ENCODE results near the gene DNM3. TPM values are rescaled to one million over a fixed set of nuclear protein-coding genes. Genes with fewer than 3 reads are reported as not detected.

The DNM3 gene
- total and polyA plus RNA-seq, 10 of the 15 experiments (the other 5 are each of a cell fraction or from before 2014, with no cell fraction given), result 0.03 to 1.5 (median 0.08) TPM; not detected in 3

GRCh38 chr1:172421974-172422604, 580.8 kb downstream of the DNM3 start:
- H3K9me3 ChIP-seq (replicated peaks; ENCODE audit: control insufficient read depth, insufficient read depth, low read length), result no peaks in the 10 kb centered on the region; the same call in 2 of the 3 replicates
- H3K4me3 ChIP-seq, result no peak overlapping the region
- no peak overlapping the region for H3K27ac ChIP-seq (ENCODE audit: control insufficient read depth, insufficient read depth)
- ATAC-seq (no peak), DNase-seq (ENCODE audit: low read depth, low spot score) (no peak), FAIRE-seq (no peak)
- no peak overlapping the region for H2AFZ ChIP-seq (ENCODE audit: control insufficient read depth, low read depth, low read length)
- CTCF ChIA-PET, result no interaction called here
- RAD21 ChIA-PET (ENCODE audit: unreplicated experiment), result no interaction called here
- POLR2A ChIA-PET, result no interaction called here
- no peaks in the 10 kb centered on the region for H3K79me2 ChIP-seq (ENCODE audit: control insufficient read depth, insufficient read depth, low read length)
- no peaks in the 10 kb centered on the region for H3K27me3 ChIP-seq (replicated peaks in 1 of 2; ENCODE audit: control insufficient read depth in 2 of 2, insufficient read depth in 2 of 2, low read length in 1 of 2)
- TF ChIP-seq MEF2B (IDR thresholded peaks at IDR 0.05; ENCODE audit: partially characterized antibody, poor library complexity, severe bottlenecking), result no peak
- no peak for TF ChIP-seq FOXM1 (IDR thresholded peaks at IDR 0.05; ENCODE audit: low read depth, low read length)
- TF ChIP-seq REST (IDR thresholded peaks at IDR 0.05; ENCODE audit: low read depth, low read length), result no peak
- TF ChIP-seq NR2C2 (IDR thresholded peaks at IDR 0.05; ENCODE audit: borderline replicate concordance, control insufficient read depth, insufficient read length, low read depth), result no peak
- TF ChIP-seq ATF7 (IDR thresholded peaks at IDR 0.05; ENCODE audit: low read depth), result no peak
- no peak for TF ChIP-seq E2F8 (IDR thresholded peaks at IDR 0.05; ENCODE audit: low read depth, partially characterized antibody)
- TF ChIP-seq IRF4 (IDR thresholded peaks at IDR 0.05; ENCODE audit: low read depth, low read length), result no peak
- no peak for TF ChIP-seq SMAD1 (IDR thresholded peaks at IDR 0.05; ENCODE audit: low read depth, partially characterized antibody)
- TF ChIP-seq STAT1 (conservative IDR thresholded peaks at IDR 0.05), result no peak
- TF ChIP-seq ATF2 (IDR thresholded peaks at IDR 0.05; ENCODE audit: low read length), result no peak
- no peak for TF ChIP-seq HDAC6 (IDR thresholded peaks at IDR 0.05; ENCODE audit: unreplicated experiment)
- TF ChIP-seq RBBP5 (conservative IDR thresholded peaks at IDR 0.05), result no peak
- intact Hi-C loops (cut with micrococcal nuclease; ENCODE audit: unreplicated experiment) (loop anchor here (10.0 kb wide), 1 partner anchor 617 kb away; no protein-coding TSS in a partner anchor), in situ Hi-C loops (cut with MboI) (no loop called here)
- H3K36me3 ChIP-seq (ENCODE audit: control insufficient read depth in 2 of 2, insufficient read depth in 2 of 2, low read length in 1 of 2), result no peaks in the 10 kb centered on the region
- H3K4me2 ChIP-seq (ENCODE audit: control insufficient read depth, insufficient read depth), result no peak overlapping the region
- 78% methylated on average over 5 of the region's 5 CpGs for WGBS (ENCODE audit: insufficient coverage, insufficient replicate concordance, low lambda C conversion rate, missing lambda C conversion rate)
- H3K9ac ChIP-seq (ENCODE audit: control insufficient read depth, insufficient read depth, low read length), result no peak overlapping the region
- H3K4me1 ChIP-seq (ENCODE audit: control insufficient read depth, insufficient read depth, low read length), result peaks cover 3% of the 10 kb centered on the region; the same call in 1 of the 2 replicates
- no TSS peak for BruUV-seq (replicated peaks)
- no peaks in the 10 kb centered on the region for H4K20me1 ChIP-seq (ENCODE audit: control insufficient read depth, insufficient read depth)
- SMC1A ChIA-PET (ENCODE audit: uncharacterized antibody, unreplicated experiment), result interaction anchor here (1.1 kb wide), 1 partner anchor 417 kb away, joined by 3 read pairs; no protein-coding TSS in a partner anchor

Data from GM12878 (cell line).